Right hindlimb (tissue), 1 donor: ENCODE measurements around the gene TTC7B.
A peak's percentile ranks its signal among the peaks of the same experiment; 100 is the strongest.

ENCODE experiments used
- DNase-seq: peaks from one replicate; pipeline ENCODE4 v3.0.0-alpha.2; 2018

Gene TTC7B

DNA sequence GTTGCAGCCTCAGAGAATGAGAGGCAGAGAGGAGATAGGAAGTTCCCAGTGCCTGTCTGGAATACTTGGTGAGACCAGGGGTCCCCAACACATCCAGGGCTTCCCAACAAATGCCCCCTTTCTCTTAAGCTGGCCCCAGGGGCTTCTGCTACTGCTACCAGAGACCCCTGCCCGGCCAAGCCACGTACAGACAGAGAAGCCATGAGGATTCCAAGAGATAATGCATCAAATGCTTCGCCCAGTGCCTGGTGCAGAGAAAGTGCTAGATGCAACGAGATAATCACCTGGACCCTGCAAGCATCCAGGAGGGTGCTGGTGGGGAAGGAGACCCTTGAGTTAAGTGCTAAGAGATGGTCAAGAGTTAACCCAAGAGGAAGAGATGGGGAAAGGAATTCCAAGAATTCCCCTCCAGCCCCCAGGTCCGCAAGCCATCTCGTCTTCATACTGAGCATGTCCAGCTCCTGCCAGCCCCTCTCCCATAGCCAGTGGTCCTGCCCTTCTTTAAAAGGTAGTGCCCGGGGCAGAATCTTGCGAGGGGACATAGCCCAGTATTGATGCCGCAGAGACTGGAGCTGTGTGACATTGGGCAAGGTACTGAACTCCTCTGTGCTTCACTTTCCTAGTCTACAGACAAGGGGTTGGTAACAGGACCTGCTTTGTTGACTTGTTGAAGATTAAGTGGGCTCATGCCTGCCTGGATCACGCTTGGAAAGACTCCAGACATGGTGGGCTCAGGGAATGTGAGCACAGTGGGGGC, 316.1 kb downstream of the TTC7B start:
- no peak for DNase-seq

DNA sequence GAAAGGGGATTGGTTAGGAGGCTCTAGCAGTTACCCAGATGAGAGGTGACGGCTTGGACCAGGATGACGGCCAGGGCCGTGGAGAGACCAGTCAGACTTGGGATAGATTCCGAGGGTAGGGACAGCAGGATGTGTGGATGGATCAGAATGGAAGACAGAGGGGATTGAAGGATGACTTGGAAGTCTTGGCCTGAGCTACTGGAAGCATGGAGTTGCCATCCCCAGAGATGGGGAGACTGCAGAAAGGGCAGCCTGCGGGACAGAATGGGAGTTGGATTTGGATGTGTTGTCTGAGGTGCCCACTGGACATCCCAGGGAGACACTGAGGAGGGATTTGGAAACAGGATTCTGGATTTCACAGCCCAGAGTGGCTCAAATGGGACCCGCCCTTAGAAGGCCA, 317.1 kb downstream of the TTC7B start:
- DNase-seq = no peak

DNA sequence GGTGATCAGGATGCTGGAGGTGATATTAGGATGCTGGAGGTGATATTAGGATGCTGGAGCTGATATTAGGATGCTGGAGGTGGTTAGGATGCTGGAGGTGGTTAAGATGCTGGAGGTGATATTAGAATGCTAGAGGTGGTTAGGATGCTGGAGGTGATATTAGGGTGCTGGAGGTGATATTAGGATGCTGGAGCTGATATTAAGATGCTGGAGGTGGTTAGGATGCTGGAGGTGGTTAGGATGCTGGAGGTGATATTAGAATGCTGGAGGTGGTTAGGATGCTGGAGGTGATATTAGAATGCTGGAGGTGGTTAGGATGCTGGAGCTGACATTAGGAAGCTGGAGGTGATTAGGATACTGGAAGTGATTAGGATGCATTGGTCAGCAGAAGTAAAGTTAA, 318.0 kb downstream of the TTC7B start:
- no peak for DNase-seq

DNA sequence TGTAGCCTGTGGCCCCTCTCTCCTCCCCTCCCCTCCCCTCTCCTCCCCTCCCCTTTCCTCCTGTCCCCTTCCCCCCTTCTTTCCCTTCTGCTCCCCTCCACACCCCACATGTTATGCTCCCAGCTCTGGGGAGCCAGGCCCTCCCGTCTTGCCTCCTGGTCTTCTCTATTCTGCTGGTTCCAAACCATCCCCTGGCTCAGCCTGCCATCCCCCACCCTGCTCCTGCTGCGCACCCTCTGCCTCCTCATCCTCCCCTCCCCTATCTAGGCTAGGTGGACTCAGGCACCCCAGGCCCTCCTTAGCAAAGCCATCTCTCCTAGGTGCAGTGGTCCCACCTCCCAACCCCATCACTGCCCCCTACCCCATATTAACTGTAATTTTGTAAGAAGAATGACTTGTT, 319.9 kb downstream of the TTC7B start:
- DNase-seq = no peak

DNA sequence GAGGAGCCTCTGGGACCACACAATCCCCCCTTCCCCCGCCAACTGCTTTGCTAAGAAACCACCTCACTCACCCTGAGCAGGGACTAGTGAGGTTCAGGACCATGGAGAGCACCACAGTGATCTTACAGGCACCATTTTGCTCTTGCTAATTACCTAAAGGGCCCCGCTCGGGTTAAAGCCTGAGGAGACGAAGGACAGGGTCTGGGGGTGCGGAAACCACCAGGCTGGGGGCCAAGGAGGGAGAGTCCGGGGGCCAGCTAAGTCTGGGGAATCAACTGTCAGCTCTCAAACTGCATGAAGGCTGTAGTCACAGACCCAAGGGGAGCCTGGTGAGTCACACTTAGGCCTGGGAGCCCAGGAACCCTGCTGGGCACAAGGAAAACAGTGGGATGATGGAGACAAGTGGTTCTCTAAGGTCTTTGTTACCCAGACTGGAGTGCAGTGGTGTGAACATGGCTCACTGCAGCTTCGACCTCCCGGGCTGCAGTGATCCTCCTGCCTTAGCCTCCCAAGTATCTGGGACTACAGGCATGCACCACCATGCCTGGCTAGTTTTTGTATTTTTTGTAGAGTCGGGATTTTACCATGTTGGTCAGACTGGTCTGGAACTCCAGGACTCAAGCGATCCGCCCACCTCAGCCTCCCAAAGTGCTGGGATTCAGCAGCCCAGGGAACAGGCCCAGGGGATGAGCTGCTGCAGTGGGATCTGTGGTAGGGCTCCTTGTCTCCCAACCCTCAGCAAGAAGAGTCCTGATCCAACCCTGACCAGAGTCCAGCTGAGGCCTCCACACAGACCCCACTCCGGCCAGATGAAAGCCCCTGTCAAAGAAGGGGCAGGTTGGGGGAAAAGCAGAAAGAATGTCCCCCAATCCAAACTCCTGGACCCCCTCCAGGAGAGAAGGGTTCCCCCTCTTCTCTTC, 320.6 kb downstream of the TTC7B start:
- peak; percentile 71 for DNase-seq

DNA sequence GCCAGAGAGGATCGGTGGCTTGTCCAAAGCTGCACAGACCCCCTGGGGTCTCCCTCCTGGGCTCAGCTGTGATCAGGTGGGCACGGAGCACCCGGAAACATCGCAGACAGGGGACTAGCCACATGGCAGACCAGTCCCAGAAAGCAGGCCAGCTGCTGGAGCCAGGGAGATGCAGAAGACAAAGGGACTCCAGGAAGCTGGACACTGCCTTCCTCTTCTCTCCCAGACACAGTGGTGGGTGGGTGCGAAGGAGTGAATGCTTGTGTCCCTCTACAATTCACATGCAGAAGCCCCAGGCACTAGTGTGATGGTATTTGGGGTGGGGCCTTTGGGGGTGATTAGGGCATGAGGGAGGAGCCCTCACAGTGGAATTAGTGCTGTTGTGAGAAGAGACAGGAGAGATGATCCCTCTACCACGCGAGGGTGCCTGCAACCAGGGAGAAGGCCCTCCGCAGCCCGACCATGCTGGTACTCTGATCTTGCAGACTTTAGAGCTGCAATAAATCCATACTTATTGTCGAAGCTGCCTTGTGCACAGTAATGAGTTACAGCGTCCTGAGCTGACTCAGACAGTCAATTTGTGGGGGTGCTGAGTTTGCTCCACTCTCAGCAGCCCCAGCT, 324.2 kb downstream of the TTC7B start:
- no peak for DNase-seq

DNA sequence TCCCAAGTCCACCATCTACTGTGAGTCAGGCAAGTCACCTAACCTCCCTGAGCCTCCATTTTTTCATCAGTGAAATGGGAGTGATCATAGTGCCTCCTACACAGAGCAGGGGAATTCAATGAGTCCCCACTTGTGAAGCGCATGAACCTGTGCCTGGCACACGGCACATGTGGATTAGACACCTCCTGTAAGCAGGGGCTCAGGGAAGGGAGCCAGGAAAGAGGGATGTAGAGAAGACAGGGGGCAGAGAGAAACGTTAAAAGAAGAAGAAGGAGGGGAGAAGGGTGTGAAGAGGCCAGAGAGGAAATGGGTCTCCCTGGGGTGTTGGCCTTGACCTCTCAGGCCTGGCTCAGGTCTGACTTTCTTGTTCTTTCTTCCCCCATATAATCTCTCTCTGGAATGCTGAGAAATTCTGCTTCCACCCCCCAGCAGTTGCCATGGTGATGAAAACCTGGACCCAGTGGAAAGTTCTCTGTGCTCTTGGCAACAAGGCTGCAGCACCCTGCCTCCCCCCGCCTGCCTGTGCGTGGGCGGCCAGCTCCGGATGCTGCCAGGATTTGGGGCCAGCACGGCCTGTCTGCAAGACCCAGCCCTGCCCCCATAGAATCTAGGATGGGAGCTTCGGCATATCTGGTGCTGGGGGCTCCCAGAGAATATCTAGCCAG, 324.9 kb downstream of the TTC7B start:
- DNase-seq = peak; percentile 93

DNA sequence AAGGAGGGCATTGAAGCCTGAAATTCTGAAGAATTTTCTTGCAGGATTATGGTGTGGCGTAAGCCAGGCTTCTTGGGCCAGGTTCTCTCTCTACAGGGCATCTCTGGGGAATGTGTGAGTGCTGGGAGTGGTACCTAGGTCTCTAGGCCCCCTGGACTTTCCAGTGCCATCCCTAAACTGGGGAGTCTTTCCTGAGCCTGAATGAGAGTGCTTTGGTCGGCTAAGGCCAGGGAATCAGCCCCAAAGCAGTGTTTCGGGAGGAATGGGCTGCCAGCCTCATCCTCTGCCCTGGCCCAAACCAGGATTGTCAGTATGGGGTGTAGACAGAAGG, 325.5 kb downstream of the TTC7B start:
- no peak for DNase-seq

DNA sequence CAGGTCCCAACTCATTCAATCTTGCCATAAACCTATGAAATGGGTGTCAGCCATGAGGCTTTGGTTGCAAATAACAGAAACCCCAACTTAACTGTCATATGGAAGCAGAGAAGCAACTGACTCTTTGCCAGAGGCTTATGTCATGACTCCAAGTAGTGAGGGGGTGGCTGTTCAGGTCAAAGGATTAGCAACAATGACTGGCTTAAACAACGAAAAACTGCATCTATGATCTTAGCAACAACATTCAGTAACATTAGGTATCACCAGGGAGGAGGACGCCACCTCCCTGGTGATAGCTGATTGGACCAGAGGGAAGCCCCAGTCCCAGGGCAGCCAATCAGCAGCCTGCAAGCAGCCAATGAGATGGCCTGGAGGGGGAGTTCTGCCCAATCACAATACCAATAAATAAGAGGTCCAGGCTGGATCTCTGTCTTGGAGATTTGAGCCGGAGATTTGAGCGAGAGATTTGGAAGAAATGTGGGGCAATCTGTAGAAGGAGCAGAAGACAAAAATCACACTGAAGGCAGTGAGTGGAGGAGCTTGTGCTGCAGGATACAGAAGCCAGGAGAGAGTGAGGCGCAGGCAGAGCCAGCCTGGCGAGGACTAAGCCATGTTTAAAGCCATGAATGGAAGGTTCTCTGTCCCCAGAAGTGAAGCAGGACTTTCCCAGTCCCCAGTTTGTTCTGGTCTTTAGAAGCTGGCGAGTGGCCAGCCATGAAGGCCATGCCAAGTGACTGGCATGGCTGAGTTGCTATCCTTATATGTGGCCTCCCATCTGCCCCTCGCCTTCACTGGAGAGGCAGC, 326.1 kb downstream of the TTC7B start:
- DNase-seq = no peak

DNA sequence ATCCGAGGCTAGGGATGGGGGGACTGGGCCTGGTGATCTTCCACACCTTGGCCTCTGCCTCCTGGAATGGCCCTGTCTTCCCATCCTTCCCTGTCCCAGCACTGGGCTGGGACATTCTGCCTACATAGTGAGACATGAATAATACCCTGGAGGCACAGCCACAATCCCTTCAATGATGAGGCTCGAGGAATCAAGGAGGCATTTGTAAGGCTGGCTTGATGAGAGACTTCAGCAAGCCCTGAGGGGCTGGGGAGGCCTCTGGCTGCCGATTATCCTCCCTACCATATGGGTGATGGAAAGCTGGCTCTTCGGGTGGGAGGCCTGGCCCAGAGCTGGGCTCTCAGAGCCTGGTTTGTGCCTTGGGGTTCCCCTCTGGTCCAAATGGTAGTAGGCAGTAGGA, 326.9 kb downstream of the TTC7B start:
- DNase-seq = no peak

DNA sequence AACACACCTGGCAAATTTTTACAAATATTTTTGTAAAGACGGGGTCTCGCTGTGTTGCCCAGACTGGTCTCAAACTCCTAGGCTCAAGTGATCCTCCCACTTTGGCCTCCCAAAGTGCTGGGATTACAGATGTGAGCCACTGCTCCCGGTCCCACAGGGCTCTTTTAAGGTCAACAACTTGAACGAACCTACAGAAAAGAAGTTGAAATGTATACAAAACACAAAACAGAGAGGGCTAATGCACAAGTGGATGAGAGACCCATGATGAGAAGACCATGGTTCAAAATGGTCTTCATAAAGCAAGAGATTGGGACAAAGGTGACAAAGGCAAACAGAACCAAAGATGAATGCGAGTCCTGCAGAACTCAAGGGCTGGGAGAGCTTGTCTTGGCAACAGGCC, 328.0 kb downstream of the TTC7B start:
- no peak for DNase-seq

DNA sequence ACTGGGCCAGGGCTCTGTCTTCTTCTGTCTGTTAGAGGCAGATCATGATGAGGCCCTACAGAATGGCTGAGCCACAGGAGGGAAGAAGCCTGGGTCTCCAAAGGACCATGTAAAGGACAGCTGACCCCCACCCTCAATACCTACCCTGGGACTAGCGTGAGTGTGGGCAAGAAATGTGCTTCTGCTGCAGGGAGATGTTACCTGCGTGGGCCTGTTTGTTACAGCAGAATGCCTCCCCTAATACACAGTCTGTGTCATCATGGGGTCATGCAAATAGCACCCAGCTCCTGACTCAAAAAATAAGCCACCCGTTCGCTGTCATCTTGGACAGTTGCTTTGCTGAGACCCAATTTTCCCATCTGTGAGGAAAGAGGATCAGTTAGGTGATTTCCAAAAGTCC, 328.8 kb downstream of the TTC7B start:
- DNase-seq = no peak

DNA sequence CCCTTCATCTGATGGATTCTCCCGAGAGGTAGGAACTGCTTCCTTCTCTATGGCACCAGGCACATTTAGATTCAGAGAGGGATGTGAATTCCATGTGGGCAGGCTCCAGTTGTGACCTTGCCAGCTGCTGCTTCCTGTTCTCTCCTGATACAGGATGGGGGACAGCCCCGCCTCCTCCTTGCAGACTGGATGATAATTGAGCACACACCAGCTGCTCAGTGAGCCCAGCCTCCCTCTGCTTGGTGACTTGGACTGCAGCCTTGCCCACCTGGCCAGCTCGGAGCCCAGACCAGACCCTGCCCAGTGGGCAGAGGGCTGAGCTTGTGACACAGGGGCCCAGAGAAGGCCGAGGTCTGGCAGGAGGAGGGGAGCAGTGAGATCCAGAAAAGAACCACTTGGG, 329.2 kb downstream of the TTC7B start:
- peak; percentile 68 for DNase-seq

DNA sequence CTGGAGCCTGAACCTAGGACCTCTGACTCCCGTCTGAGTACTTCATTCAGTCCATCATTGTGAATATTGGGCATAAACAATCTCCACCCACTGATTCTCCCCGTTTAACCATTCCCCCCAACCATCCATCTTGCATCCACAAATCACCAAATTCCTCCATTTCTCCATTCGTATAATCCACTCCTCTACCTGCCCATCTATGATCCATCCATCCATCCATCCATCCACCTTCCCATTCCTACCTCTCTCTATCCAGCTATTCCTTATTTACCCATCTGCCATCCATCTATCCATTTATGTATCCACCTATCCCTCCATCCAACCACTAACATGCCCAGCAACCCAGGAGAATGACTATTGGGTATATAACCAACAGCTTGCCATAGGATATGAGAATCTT, 331.9 kb downstream of the TTC7B start:
- no peak for DNase-seq

DNA sequence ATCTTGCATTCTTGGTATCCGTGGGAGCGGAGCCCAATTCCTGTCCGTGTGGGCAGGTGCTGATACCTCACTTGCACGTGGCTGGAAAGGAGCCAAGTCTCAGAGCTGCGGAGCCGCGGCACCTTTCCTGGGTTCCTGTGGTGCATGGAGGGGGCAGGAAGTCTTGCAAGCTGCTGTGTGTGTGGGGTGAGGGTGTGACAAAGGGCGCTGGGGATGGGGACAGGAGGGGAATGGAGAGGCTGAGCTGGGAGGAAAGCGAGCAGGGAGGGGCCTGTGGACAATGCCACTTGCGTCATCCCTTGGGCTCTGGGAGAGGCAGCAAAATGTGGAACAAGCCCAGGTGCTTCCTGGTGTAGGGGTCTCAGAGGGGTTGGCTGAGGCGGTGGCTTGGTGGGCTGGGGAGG, 332.7 kb downstream of the TTC7B start:
- DNase-seq = no peak

DNA sequence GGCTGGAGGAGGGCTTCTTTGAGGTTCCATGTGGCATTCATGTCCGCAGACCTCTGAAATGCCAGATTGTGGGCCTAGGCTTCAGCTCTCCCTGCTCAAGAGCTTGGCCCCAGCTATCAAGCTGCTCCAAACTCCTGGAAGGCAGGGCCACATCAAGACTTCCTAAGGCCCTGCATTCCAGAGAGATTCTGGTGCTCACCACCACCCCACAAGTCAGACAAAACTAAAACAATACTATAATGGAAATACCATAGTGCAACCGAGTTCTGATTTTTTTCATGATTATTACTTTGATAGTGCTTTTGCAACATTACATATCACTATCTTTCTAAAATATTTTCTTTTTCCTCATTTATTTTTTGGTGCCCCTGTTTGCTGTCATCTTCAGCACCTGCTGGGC, 333.1 kb downstream of the TTC7B start:
- DNase-seq = no peak

DNA sequence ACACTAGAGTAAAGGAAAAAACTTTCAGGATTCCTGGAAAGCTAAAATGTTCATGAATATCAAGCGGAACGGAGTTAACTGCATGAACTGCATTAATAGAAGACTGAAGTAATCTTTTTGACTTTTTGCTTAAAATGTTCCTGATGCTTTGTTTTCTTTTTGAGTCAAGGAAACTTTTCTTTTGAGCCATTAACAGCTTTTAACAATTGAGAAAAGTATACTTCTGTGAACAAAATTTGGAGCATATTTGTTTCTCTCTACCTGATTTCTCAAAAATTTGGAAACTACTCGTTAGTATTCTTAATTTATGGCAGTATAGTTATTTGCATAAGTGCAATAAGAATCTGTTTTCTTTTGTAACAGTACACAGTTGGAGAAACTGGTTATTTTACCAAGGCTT, 340.9 kb downstream of the TTC7B start:
- DNase-seq = no peak
